HG02623 (cell line): ENCODE data around the gene KHDC1L.
"Not testable (repeated sequence)": the region's sequence is repeated elsewhere in the genome, so short reads cannot be mapped to it uniquely, and the experiment has no call there.

Source experiments
- ATAC-seq: cut with Tn5 transposase; IDR thresholded peaks from one replicate; pipeline ENCODE4 v1.9.1; 2021; ENCODE audit warnings: moderate library complexity; ENCODE audit not compliant: unreplicated experiment

The KHDC1L gene, protein sequence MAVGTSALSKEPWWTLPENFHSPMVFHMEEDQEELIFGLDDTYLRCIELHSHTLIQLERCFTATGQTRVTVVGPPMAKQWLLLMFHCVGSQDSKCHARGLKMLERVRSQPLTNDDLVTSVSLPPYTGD

DNA sequence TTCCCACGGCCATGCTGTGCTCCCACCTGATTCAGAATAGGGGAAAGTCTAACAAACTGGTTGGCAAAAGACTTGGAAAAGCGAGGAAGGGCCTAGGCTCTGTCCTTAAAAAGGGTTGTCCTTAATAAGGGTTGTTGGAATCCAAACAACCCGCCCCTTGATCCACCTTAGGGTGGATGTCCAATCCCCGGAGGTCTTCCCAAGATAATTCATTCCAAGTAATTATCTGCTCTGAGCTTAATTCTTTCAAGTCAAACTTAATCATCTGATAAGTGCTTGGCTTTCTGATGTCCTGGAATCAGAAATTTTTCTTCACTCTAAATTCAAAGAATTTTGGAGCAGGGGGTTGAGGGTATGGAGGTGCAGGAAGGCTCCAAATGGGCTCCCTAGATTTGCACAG is at the start of gene KHDC1L:
TSS of gene KHDC1L (minus strand) at position 101 of the 400 bp plus-strand sequence. CDS start at position 13, 88 bp downstream.
- no peak for ATAC-seq

DNA sequence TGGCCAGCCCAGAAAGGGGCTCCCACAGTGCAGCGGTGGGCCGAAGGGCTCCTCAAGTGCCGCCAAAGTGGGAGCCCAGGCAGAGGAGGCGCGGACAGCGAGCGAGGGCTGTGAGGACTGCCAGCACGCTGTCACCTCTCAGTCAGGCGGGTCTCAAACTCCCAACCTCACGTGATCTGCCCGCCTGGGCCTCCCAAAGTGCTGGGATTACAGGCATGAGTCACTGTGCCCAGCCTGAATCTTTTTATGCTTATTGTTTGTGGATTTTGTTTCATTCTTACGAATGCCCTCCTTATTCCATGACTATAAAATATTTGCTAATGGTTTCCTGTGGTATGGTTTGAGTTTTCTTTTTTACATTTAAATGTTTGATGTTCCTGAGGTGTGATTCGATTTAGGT is 44.0 kb upstream of the KHDC1L start:
- ATAC-seq = not testable (repeated sequence)

- ATAC-seq = not testable (repeated sequence)
Observed at GRCh38 chr6:73268896-73269295, 43.6 kb upstream of the KHDC1L start.

DNA sequence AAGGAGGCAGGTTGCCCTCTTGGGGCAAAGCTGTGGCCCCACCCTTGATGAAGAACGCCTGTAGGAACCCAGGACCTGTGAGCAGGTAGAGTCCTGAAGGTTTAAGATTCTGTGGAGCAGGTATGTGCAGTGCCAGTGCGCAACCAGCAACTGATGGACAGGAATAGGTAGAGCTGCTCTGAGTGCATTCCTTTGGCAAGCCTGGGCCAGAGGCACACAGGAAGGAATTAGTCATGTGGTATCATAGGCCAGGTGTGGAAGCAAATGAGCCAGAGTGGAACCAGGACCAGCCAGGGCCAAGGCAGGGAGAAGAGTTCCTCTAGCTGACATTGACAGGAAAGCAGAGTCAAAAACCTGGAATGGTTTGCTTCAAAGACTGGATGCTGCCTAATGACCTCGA is 39.1 kb upstream of the KHDC1L start:
- ATAC-seq = no peak

DNA sequence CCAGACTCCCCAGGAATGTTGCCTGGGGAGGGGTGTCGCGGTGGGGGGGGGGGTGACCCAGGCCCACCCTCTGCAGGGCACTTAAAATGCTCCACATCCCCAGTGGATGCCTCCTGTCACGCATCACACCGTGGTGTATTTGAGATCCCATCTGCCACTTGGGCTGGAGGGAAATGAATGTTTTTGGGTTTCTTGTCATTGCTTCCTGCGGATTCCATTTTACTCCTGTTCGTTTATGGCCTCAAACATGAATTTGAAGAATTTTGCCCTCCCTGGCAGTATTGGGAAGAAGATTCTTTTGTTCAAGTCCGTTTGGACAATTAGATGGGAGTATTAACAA is 38.2 kb upstream of the KHDC1L start:
- no peak for ATAC-seq

DNA sequence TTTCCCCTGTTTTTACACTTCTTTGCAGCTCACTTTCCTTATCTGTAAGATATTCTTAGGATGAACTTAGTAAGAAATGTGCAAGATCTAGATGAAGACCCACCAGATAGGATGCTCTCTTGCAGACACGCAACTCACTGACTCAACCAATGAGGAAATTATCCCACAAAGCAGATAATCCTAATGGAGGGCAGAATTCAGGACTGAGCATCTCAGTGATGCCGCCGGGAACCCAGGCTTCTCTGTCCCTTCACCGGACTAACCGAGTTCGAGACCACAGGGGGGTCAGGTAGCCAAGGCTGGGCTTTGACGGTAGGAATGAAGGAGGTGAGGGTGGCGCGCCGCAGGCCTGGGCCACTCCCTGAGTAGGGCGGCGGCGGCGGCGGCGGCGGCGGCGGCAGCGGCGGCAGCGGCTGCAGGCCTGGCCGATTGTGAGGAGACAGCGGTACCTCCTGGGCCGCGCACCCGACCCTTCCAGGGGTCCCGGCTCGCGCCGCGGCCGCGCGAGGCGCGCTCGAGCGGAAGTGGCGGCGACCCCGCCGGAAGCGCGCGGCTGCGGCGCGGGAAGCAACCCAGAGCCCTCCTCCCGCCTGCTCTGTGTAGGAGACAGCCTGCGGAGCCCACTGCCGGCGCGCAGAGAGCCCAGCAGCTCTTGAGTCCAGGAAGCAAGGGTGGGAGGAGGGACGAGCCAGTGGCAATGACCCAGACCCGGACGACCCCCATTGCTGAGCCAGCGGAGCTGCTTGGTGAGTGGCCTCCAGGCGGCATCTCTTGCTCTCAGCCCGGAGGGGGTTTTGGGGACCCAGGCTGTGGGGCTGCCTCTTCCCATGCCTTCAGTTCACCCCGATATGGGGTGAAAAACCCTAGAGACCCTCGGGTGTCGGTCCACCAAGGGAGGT is 37.6 kb upstream of the KHDC1L start, which contains the start of gene KHDC1:
TSS of gene KHDC1 (minus strand) at position 526 of the 899 bp plus-strand sequence. CDS start 20,679 bp downstream, outside the sequence.
- peak; percentile 92 for ATAC-seq

DNA sequence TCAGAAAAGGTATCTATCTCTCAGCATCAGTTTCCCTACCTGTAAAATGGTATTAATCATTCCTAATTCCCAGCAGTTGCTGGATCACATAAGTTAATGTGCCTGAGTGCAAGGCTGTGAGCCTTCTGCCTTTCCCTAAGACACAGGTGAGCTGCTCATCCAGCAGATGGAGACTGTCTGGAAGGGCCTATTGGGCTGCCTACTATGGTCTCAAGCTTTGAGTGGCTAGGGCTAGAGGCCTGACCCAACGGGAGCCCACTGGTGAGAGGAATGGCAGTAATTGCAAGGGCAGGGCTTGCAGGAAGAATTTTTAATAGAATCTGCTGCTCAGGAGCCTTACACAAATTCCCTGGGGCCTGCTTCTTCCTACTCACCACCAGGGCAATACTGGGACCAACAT is 33.4 kb upstream of the KHDC1L start:
- ATAC-seq = no peak

- ATAC-seq = not testable (repeated sequence)
Observed at GRCh38 chr6:73254323-73254722, 29.0 kb upstream of the KHDC1L start.

DNA sequence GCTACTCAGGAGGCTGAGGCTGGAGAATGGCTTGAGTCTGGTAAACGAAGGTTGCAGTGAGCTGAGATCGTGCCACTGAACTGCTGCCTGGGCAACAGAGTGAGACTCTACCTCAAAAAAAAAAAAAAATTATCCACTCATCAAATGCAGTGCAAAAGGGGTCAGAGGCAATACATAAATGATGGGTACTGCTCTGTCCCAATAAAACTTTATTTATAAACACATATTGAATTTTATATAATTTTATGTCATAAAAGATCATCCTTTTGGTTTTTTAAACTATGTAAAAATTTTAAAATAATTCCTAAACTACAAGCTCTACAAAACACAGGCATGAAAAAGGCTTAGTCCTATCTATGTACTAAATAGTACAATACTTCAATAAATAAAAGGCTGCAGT is 27.4 kb upstream of the KHDC1L start:
- ATAC-seq = no peak

GRCh38 chr6:73250016-73250415 is 24.7 kb upstream of the KHDC1L start:
- no peak for ATAC-seq

DNA sequence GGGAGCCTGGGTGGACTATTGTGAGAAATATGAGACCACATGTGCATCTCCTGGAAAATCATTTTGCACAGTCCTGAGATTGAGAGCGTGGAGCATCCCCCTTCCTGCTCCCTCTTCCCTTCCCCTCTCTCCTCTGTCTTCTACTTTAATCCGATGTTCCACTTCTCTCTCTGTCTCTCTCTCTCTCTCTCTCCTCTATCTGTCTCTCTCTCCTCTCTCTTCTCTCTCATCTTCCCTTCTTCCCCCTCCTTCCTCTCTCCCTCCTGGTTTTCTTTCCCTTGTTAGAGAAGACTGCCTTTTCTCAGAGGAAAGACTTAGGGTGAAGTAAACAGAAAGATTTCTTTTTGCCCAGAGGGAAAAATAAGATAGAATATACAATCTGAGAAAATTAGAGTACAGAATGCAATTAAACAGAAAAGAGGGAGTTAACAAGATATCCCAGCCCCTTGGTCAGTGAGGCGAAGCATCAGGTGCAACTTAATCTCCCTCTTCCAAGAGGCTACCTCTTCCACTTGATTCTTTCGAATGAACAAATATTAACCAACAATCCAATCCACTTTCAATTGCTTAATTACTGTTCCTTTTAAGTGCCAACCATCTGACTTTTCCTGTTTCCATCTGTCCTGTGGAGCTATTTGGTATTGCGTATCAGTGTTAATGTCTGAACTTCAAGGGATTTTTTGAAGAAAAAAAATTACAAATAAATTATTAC is 23.1 kb upstream of the KHDC1L start:
- no peak for ATAC-seq

DNA sequence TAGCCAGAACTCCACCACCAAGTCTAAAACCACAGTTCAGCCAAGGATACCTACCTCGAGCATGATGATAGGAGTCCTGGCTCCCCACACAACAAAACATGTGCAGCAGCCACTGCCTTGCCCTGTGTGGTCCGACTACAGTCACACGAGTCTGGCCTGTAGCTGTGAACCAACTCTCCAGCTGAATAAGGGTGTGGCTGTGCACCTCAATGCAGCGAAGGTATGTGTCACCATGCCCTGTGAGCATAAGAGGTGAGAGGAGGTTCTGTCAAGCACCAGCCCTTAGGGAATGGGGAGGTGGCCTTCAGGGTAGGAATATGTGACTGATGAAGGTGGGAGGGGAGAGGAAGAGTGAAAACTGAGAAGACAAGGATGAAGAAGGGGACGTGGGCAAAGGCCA is 16.7 kb upstream of the KHDC1L start:
- no peak for ATAC-seq

GRCh38 chr6:73240730-73241129 is 15.4 kb upstream of the KHDC1L start:
- no peak for ATAC-seq

- ATAC-seq = no peak
Observed at GRCh38 chr6:73236144-73236750, 11.0 kb upstream of the KHDC1L start.

- ATAC-seq = no peak
Observed at GRCh38 chr6:73234733-73235132, 9.4 kb upstream of the KHDC1L start.

- ATAC-seq = not testable (repeated sequence)
Observed at GRCh38 chr6:73233971-73234370, 8.7 kb upstream of the KHDC1L start.

DNA sequence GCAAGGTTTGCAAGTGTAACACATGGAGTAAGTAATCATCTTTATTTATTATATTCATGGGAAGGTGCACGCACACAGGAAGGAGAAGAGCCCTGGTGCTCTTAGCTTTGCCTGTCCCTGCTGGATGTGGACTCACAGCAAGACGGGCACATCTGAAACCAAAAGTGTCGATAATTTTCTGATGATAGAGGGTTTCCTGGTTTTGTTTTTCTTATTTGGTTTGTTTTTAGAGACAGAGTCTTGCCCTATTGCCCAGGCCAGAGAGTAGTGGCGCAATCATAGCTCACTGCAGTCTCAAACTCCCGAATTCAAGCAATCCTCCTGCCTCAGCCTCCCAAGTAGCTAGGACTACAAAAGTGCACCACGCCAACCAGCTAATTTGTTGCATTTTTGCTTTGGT is 7.8 kb upstream of the KHDC1L start:
- no peak for ATAC-seq

- ATAC-seq = no peak
Observed at GRCh38 chr6:73231986-73232391, 6.7 kb upstream of the KHDC1L start.

DNA sequence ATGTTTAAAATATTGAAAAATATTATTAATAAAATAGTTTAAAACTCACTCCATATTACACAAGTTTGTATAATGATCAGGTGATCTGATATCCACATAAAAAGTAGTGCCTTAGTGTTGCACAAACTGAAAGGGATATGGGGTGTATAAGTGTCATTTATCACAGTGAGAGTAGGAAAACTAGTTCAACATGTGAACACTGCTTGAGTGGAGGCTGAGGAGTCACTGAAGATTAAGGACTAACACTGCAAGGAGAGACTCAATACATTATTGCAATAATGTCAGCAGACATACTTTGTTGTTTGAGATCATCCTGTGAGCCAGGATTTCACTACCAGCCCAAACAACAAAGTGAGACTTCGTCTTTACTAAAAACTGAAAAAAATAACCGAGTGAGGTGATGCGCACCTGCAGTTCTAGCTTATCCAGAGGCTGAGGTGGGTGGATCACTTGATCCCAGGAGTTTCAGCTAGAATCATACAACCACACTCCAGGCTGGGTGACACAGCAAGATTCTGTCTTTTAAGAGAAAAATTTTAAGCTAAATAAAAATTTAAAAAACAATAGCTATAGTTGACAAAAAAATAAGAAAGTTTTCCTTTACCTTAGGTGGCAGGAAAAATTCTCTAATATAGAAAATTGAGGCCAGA is 2.4 kb upstream of the KHDC1L start:
- no peak for ATAC-seq

- no peak for ATAC-seq
Observed at GRCh38 chr6:73216859-73217258, 8.4 kb downstream of the KHDC1L start.

DNA sequence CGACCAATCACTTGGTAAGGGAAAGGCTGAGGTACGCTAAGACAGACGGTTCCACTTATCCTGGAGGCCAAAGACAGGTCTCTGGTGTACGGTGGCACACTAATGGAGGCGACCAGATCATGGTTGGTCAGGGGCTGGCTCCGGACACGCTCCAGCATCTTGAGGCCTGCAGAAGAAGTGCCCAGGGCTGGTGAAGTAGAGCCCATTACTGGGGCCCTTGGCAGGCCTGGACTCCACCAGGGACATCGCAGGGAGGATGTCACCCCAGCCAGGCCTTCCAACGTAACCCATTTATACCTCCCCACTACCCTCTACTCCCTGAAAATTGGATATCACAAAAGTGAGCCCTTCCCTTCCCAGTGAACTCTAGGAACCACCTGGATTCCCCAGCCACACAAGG is 16.2 kb downstream of the KHDC1L start:
- ATAC-seq = no peak
